ENCODE measurements around the gene REC114.
"Not testable (repeated sequence)": the region's sequence is repeated elsewhere in the genome, so short reads cannot be mapped to it uniquely, and the experiment has no call there.

REC114 gene

DNA sequence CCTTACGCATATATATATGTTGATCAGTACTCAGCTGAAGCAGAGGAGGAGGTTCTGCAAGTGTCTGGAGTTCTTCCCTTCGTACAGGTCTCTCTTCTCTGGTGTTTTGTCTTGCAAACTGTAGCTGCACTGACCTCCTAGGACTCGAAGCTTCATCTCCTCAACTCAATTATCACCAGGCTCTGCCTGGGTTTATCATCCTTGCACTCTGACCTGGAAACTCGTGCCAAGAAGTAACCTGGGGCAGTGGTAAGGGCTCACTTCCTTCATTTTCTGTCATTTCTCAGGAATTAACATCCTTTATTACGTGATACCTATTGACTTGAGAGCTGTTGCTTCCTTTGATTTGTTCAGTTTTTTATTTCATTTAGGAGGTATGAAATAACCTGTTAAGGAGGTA, 14.4 kb downstream of the REC114 start:
- DNase-seq: no peak

GRCh38 chr15:73460662-73461061, 17.7 kb downstream of the REC114 start:
- DNase-seq: no peak

DNA sequence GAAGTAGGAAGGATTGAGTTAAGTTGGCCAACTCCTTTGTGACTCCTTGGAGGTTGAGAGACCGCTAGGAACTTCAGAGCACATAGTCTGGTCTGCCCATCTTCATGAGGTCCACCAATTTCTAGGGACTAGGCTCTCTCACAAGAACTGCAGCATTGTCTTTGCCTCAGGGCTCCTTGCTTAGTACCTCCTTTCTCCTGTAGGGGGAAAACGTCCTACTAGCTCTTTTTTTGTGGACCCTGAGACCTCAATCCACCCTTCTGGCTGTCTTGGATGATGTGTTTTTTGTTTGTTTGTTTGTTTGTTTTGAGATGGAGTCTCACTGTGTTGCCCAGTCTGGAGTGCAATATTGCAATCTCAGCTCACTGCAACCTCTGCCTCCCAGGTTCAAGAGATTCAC, 21.6 kb downstream of the REC114 start:
- no peak for DNase-seq

DNA sequence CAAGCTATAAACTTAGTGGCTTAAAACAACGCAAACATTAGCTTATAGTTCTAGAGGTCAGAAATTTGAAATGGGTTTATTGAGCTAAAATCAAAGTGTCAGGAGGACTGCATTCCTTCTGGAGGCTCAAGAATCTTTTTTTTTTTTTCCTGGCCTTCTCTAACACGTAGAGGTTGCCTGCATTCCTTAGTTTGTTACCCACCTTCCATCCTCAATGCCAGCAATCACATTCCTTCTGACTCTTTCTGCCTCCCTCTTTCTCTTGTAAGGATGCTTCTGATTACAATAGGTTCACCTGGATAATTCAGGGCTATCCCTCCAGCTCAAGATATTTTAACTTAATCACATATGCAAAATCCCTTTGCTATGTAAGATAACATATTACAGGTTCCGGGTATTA, 24.8 kb downstream of the REC114 start:
- no peak for DNase-seq

DNA sequence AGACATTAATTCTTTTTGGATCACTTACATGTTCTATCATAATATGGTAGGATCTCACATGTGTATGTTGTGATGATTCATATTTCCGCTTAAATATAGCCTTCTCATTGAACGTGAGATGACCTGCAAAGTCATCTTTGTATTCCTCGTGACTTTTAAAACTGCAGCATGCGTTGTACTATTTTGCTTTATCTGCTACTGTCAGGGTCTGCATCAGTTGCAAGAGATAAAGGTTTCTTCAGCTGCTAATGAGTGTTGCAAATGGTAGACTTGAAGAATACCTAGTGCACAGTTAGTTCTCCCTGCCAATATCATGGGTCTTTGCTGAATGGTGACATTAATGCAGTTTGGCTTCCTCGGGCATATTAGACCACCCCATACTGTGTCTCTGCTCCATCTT, 31.8 kb downstream of the REC114 start:
- DNase-seq: no peak

GRCh38 chr15:73476704-73477216, 33.8 kb downstream of the REC114 start:
- DNase-seq: no peak

DNA sequence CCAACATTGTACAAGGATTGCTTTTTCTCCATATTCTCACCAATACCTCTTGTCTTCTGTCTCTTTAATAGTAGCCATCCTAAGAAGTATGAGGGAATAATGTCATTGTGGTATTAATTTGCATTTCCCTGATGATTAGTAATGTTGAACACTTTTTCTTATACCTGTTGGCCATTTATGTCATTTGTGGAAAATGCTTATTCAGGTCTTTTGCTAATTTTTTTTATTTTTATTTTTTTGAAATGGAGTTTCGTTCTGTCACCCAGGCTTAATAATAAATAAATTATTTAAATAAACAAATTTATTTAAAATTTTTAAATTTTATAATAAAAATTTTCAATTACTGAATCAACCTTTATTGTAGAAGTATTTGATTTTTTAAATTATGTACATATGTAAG, 37.1 kb downstream of the REC114 start:
- DNase-seq: no peak

GRCh38 chr15:73482166-73482565, 39.2 kb downstream of the REC114 start:
- peak; percentile 2 for DNase-seq

DNA sequence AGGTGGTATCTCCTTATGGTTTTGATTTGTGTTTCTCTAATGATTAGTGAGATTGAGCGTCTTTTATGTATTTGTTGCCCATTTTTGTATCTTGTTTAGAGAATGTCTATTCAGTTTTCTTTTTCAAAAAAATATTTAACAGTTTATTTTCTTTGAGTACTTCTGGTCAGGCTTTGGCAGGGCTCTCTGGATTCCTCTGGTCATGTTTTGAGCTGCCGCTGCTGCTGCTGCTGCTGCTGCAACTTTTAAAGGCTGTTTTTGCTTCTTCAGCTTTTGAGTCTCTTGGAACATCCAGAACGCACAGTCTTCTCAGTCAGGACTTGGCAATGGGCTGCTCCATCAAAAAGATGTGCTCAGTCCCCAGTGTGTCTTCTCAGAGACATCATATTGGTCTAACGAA, 40.1 kb downstream of the REC114 start:
- no peak for DNase-seq

DNA sequence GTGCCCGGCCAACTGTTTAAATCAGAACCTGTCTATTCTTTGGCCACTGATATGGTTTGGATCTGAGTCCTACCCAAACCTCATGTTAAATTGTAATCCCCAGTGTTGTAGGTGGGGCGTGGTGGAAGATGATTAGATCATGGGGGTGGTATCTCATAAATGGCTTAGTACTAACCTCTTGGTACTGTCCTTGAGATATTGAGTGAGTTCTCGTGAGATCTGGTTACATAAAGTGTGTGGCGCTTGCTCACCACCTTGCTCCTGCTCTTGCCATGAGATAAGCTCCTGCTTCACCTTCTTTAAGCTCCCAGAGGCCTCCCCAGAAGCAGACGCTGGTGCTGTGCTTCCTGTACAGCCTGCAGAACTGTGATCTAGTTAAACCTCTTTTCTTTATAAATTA, 42.4 kb downstream of the REC114 start:
- no peak for DNase-seq

GRCh38 chr15:73485885-73486284, 42.9 kb downstream of the REC114 start:
- DNase-seq: not testable (repeated sequence)

- no peak for DNase-seq
These were observed 45.7 kb downstream of the REC114 start for GRCh38 chr15:73488698-73489097.

DNA sequence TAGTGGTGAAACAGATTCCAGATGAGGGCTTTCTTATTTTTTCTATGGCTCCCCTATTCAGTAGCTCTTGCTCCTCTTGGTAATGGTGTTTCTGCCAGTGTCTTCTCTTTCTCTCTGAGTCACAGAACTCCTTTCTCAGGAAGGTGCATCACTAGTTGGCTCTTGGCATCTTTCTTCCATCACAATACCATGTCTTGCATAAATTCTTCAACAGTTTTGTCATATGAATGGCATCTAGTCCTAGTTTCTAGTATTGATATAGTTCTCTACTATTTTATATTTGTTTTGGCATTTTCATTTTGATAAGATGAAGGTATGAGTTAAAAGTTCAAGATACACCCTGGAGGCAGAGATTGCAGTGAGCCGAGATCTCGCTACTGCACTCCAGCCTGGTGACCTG, 51.0 kb downstream of the REC114 start:
- DNase-seq: no peak

DNA sequence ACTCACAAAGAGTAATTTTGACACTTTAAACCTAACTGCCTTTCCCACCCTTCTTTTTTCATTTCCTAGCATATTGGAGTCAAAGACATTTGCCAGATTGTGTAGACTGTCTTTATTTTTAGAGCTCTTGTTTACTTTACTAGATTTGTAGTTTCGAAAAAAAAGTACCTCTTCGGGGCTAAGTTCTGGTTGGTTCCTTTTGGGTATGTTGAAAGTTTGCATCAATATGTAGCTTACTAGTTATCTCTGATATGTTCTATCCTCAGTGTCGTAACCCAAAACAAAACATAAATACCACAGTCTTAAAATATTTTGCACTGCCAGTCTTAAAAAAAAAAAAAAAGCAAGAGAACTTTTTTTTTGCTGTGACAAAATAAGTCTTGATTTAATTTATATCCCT, 52.2 kb downstream of the REC114 start:
- no peak for DNase-seq

- no peak for DNase-seq
These were observed 57.7 kb downstream of the REC114 start for GRCh38 chr15:73500696-73501095.

GRCh38 chr15:73504885-73505284, 61.9 kb downstream of the REC114 start:
- no peak for DNase-seq

DNA sequence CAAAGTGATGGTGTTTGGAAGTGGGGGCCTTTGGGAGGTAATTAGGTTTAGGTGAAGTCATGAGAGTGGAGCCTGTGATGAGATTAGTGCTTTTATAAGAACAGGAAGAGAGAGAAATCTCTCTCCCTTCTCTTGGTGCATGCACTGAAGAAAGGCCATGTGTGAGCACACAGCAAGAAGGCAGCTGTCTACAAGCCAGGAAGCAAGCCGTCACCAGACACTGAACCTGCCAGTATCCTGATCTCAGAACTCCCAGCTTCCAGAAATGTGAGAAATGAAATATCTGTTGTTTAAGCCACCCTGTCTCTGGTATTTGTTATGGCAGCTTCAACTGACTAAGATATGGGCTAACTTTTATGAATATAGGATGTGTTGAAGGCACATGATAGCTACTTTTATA, 72.6 kb downstream of the REC114 start:
- no peak for DNase-seq

DNA sequence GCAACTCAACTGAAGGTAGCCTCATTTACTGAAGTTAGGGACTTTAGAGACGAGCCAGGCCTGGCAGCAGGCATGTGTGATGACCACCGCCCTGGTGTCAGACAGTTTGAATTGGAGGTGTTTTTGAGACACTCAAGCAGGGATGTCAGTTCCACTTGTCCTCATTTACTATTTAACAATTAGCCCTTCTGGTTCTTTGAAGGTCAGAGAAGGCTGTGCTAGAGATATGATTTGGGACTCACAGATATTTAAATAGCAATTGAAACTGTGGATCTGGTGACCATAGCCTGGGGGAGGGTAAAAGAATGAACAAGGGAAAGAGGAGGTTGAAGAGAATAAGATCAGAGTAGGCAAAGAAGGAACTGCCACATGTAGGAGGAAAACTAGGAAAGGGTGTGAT, 74.6 kb downstream of the REC114 start:
- no peak for DNase-seq

- DNase-seq: no peak
These were observed 75.4 kb downstream of the REC114 start for GRCh38 chr15:73518180-73518862.

DNA sequence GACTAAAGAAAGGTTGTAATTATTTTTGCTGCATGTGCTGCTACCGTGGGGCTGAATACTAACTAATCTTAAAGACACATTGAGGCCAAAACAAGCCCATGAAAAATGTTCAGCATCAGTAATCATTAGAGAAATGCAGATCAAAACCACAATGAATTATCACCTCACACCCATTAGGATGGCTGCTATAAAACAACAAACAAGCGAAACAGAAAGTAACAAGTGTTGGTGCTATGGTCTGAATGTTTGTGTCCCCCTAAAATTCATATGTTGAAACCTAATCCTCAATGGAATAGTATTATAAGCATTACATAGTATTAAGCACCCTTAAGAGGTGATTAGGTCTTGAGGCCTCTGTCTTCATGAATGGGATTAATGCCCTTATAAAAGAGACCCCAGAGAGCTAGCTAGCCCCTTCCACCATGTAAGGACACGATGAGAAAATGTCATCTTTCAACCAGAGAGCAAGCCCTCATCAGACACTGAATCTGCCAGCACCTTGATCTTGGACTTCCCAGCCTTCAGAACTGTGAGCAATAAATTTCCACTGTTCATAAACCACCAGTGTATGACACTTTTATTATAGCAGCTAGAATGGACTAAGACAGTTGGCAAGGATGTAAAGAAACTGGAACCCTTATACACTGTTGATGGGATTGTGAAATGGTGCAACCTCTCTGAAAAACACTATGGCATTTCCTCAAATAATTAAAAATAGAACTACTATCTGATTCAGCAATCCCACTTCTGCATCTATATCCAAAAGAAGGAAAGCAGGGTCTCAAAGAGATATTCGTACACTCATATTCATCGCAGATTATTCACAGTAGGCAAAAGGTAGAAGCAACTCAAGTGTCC, 76.1 kb downstream of the REC114 start:
- DNase-seq: no peak

GRCh38 chr15:73522011-73522410, 79.0 kb downstream of the REC114 start:
- no peak for DNase-seq

DNA sequence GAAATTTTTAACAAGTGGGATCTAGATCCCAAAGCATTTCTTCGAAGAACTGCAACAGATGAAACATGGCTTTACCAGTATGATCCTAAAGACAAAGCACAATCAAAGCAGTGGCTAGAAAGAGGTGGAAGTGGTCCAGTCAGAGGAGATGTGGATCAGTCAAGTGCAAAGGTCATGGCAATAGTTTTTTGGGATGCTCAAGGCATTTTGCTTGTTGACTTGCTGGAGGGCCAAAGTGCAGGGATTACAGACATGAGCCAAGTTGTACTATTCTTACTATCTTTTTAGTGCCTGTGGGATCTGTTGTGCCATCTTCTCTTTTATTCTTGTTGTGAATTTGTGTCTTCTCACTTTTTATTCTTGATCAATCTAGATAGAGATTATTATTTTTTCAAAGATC, 82.0 kb downstream of the REC114 start:
- no peak for DNase-seq

- no peak for DNase-seq
These were observed 84.6 kb downstream of the REC114 start for GRCh38 chr15:73527598-73527997.

- no peak for DNase-seq
These were observed 87.7 kb downstream of the REC114 start for GRCh38 chr15:73530649-73531048.

Measured in CD4-positive, alpha-beta T cell treated with Interferon gamma for 1 hour (primary cell).